Measurements from ENCODE around the gene MRPS31.
"Not testable (repeated sequence)": the region's sequence is repeated elsewhere in the genome, so short reads cannot be mapped to it uniquely, and the experiment has no call there.

Gene MRPS31

DNA sequence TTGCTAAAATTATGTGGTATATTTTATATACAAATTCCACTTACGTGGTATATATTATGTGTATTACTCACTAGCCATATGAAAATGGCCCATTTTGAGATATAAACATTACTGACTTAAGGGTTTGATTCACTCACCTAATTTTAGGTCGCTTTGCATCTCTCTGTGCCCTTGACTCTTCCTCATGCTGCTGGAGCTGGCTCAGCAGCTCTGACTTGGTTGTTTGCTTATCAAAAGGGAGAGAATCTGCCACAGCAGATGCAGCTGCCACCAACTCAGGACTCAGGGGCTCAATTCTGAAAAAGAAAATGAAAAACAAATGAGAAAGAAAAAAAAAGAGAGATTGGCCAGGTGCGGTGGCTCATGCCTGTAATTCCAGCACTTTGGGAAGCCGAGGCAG is 12.2 kb downstream of the MRPS31 start:
- DNase-seq, result no peak

GRCh38 chr13:40756042-40756441 is 14.9 kb downstream of the MRPS31 start:
- DNase-seq, result no peak

- DNase-seq, result no peak
Observed at GRCh38 chr13:40755082-40755700, 15.8 kb downstream of the MRPS31 start.

GRCh38 chr13:40749327-40749726 is 21.7 kb downstream of the MRPS31 start:
- no peak for DNase-seq

GRCh38 chr13:40735232-40735548 is 35.8 kb downstream of the MRPS31 start:
- not testable (repeated sequence) for DNase-seq

- DNase-seq, result not testable (repeated sequence)
Observed at GRCh38 chr13:40734536-40735231, 36.3 kb downstream of the MRPS31 start.

DNA sequence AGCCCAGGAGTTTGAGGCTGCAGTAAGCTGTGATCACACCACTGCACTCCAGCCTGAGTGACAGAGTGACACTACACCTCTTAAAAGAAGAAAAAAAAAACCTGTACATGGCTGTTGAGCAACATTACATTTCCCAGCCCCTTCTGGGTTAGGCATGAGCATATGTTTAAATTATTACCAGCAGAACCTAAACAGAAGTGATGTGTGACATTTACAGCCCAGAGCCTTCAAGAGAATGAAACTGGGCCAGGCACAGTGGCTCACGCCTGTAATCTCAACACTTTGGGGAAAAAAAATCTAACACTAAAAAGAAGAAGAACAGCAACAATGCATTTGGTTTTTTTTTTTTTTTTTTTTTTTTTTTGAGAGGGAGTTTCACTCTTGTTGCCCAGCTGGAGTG is 38.3 kb downstream of the MRPS31 start:
- no peak for DNase-seq

GRCh38 chr13:40728595-40728994 is 42.4 kb downstream of the MRPS31 start:
- no peak for DNase-seq

GRCh38 chr13:40714433-40714832 is 56.6 kb downstream of the MRPS31 start:
- DNase-seq, result not testable (repeated sequence)

DNA sequence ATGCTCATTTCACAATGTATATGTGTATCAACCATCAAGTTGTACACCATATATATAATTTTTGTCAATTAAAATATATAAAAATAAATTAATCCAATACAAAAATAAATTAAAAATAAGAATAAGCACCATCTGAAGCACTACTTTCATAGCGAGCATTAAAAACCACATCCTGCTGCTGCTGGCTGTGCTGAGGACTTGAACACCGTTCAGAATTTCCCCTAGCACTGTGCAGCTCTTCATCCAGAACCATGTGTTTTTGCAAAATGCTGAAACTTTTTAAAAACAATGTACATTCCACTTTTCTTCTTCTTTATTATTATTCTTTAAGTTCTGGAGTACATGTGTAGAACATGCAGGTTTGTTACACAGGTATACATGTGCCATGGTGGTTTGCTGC is 64.6 kb downstream of the MRPS31 start:
- DNase-seq, result no peak

GRCh38 chr13:40697711-40698110 is 73.3 kb downstream of the MRPS31 start:
- DNase-seq, result no peak

DNA sequence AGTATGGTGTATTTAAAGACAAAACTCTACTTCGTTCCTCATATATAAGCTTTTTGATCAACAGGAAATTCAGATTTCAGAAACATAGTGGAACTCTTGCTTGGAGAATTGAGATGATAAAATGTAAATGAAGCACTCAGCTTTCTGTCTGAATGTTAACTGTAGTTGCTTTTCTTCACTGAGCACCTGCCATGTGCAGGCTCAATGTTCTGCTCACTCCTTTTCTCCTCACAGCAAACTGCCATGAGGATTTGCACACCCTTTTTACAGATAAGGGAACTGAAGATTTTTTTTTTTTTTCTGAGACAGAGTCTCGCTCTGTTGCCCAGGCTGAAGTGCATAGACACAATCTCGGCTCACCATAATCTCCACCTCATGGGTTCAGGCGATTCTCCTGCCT is 76.6 kb downstream of the MRPS31 start:
- no peak for DNase-seq

DNA sequence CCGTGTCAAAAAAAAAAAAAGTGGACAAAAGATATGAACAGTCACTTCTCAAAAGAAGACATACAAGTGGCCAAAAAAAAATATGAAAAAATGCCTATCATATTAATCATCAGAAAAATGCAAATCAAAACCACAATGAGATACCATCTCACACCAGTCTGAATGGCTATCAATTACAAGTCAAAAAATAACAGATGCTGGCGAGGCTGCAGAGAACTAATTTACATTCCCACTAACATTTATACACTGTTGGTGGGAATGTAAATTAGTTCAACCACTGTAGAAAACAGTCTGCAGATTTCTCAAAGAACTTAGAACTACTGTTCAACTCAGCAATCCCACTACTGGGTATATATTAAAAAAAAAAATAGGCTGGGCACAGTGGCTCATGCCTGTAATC is 78.0 kb downstream of the MRPS31 start:
- DNase-seq, result no peak

GRCh38 chr13:40688781-40689180 is 82.2 kb downstream of the MRPS31 start:
- no peak for DNase-seq

DNA sequence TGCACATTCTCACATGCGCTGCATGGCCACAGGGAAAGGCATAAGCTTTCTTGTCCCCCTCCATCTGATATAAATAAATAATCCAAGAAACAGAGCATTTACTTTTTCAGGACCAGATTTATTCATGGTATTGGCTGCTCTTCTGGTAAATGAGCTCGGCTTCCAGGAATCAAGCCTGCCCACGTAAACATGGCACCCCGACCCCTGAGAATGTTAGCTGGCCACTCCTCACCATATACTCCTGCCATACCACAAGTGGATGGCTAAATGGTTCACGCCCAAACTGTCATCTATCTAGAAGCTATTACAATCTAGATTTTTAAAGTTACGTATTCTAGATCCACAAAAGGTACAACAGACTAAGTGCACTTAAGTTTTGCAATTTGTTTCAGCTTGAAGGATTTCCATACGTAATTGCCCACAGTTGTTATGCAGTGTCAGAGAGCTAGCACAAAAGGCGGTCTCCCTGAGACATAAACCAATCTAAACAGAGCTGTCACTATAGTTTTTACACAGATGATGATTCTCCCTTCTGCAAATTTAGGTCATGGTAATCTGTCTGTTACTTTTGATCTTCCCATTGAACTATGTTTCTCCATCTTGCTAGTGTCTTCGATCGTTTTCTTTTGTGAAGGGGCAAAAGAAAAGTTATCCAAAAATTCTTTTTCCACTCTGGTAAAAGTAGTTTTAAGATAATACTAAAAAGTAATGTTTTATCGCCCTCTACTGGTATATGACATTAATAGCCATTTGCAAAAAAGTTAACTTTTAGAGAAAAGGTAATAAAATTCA is 88.3 kb downstream of the MRPS31 start:
- DNase-seq, result peak; percentile 37

- DNase-seq, result peak; percentile 60
Observed at GRCh38 chr13:40681341-40682146, 89.4 kb downstream of the MRPS31 start.

GRCh38 chr13:40680659-40681323 is 90.2 kb downstream of the MRPS31 start:
- peak; percentile 10 for DNase-seq

DNA sequence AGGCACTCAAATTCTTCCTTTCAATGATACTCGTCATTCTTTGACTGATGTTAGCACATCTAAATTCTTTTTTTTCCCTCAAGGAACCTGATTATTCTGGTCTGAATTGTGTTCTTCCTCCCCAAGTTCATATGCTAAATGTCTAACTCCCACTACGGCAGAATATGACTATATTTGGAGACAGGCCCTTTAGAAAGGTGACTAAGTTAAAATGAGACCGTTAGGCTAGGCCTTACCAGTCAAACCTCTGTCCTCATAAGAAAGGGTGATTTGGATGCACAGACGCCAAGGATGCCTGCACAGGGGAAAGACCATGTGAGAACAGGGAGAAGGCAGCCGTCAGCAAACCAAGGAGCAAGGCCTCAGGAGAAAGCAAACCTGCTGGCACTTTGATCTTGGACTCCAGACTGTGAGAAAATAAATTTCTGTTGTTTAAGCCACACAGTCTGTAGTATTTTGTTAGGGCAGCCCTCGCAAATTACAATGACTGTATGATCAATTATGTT is 91.5 kb downstream of the MRPS31 start:
- DNase-seq, result peak; percentile 4
